Esophagus (tissue), 2 donors: Measurements from ENCODE around the gene GGPS1. TPM values are rescaled to one million over a fixed set of nuclear protein-coding genes. Genes with fewer than 3 reads are reported as not detected.

Source experiments
- H3K27ac ChIP-seq, 2 donors: one replicate each; pipeline ENCODE4 v1.5.1; 2013; ENCODE audit warnings: low read depth in 2 of 2, mild to moderate bottlenecking in 2 of 2, inconsistent platforms in 1 of 2, low read length in 1 of 2, moderate library complexity in 1 of 2
- H3K27me3 ChIP-seq, 2 donors: one replicate each; pipeline ENCODE4 v1.6.1; 2013; ENCODE audit warnings: low read length in 2 of 2, control low read depth in 1 of 2, mild to moderate bottlenecking in 1 of 2; ENCODE audit not compliant: insufficient read depth in 2 of 2, control insufficient read depth in 1 of 2
- H3K36me3 ChIP-seq, 2 donors: one replicate each; pipeline ENCODE4 v1.6.1; 2013; ENCODE audit warnings: low read length in 1 of 2; ENCODE audit not compliant: control insufficient read depth in 2 of 2, insufficient read depth in 2 of 2
- H3K4me1 ChIP-seq, 2 donors: one replicate each; pipeline ENCODE4 v1.6.1; 2013; ENCODE audit warnings: low read length in 1 of 2; ENCODE audit not compliant: control insufficient read depth in 2 of 2, insufficient read depth in 2 of 2
- H3K4me3 ChIP-seq, 2 donors: one replicate each; pipeline ENCODE4 v1.5.1; 2013; ENCODE audit warnings: low read length in 2 of 2, mild to moderate bottlenecking in 2 of 2, low read depth in 1 of 2, moderate library complexity in 1 of 2
- H3K9me3 ChIP-seq, 2 donors: one replicate each; pipeline ENCODE4 v1.6.1; 2013; ENCODE audit warnings: mild to moderate bottlenecking in 2 of 2, low read depth in 1 of 2, low read length in 1 of 2, moderate library complexity in 1 of 2; ENCODE audit not compliant: control insufficient read depth in 2 of 2, insufficient read depth in 1 of 2
- WGBS, 2 donors: extraction: QIAGEN DNeasy Blood & Tissue Kit; methylation state at CpG; one replicate each; pipeline ENCODE4 v1.1.7; 2013; 5-methylcytosine and 5-hydroxymethylcytosine counted together
- polyA plus RNA-seq, 2 donors: library from polyadenylated mRNA; stranded (reverse); fragments of 200-250 nt; gene quantifications; one replicate each; pipeline ENCODE4 v1.2.3, GENCODE V29; 2013
- donor health status: healthy with polysubstance abuse.
- donor health status: Bipolar disorder and iron deficiency.

The GGPS1 gene
- polyA plus RNA-seq, 2 donors = 14.8 to 19.6 TPM

- H3K4me3 ChIP-seq = no peak overlapping the region
- H3K36me3 ChIP-seq = no peaks in the 10 kb centered on the region
- no peak overlapping the region for H3K27ac ChIP-seq
- no peaks in the 10 kb centered on the region for H3K27me3 ChIP-seq
- no peaks in the 10 kb centered on the region for H3K4me1 ChIP-seq
- no peaks in the 10 kb centered on the region for H3K9me3 ChIP-seq
- 97 to 98% methylated on average over 2 of the region's 2 CpGs for WGBS, 2 donors
Measured at GRCh38 chr1:235319255-235319654, 9.1 kb upstream of the GGPS1 start.

- WGBS, 2 donors = 75 to 84% methylated on average over 6 of the region's 6 CpGs
Measured at GRCh38 chr1:235320521-235321179, 7.7 kb upstream of the GGPS1 start.

GRCh38 chr1:235324296-235324695, 4.1 kb upstream of the GGPS1 start:
- H3K4me1 ChIP-seq = no peaks in the 10 kb centered on the region
- WGBS, 2 donors = 89 to 91% methylated on average over 5 of the region's 5 CpGs

More at GRCh38 chr1:235320521-235321179, 7.7 kb upstream of the GGPS1 start:
- Histone ChIP-seq H3K27ac (no peak overlapping the region), H3K36me3 (no peaks in the 10 kb centered on the region), H3K27me3 (no peaks in the 10 kb centered on the region), H3K4me1 (no peaks in the 10 kb centered on the region), H3K9me3 (no peaks in the 10 kb centered on the region), H3K4me3 (no peak overlapping the region)

GRCh38 chr1:235325139-235325538, 3.2 kb upstream of the GGPS1 start:
- H3K27ac ChIP-seq = no peak overlapping the region
- H3K4me1 ChIP-seq = no peaks in the 10 kb centered on the region
- 12 to 16% methylated on average over 3 of the region's 3 CpGs for WGBS, 2 donors
- no peaks in the 10 kb centered on the region for H3K27me3 ChIP-seq
- H3K4me3 ChIP-seq = no peak overlapping the region
- H3K9me3 ChIP-seq = no peaks in the 10 kb centered on the region
- H3K36me3 ChIP-seq = no peaks in the 10 kb centered on the region

More at GRCh38 chr1:235324296-235324695, 4.1 kb upstream of the GGPS1 start:
- Histone ChIP-seq H3K27ac (no peak overlapping the region), H3K4me3 (no peak overlapping the region), H3K9me3 (no peaks in the 10 kb centered on the region), H3K36me3 (no peaks in the 10 kb centered on the region), H3K27me3 (no peaks in the 10 kb centered on the region)

- H3K4me1 ChIP-seq = no peaks in the 10 kb centered on the region
- H3K27ac ChIP-seq = no peak overlapping the region
- H3K4me3 ChIP-seq = peak overlapping the region in 1 of 2 donors; percentile 16
- 13 to 16% methylated on average over 2 of the region's 2 CpGs for WGBS, 2 donors
- H3K36me3 ChIP-seq = no peaks in the 10 kb centered on the region
- H3K27me3 ChIP-seq = no peaks in the 10 kb centered on the region
- H3K9me3 ChIP-seq = no peaks in the 10 kb centered on the region
Measured at GRCh38 chr1:235325854-235326253, 2.5 kb upstream of the GGPS1 start.

- peak overlapping the region; percentile 93 to 99 for H3K4me3 ChIP-seq
- H3K4me1 ChIP-seq = no peaks in the 10 kb centered on the region
- no peaks in the 10 kb centered on the region for H3K36me3 ChIP-seq
- 0 to 1% methylated on average over 69 to 78 of the region's 78 CpGs for WGBS, 2 donors
- H3K9me3 ChIP-seq = no peaks in the 10 kb centered on the region
- peak overlapping the region; percentile 96 to 97 for H3K27ac ChIP-seq
- no peaks in the 10 kb centered on the region for H3K27me3 ChIP-seq
Measured at GRCh38 chr1:235326719-235327558, 1.4 kb upstream of the GGPS1 start.

GRCh38 chr1:235327559-235328270, 655 bp upstream of the GGPS1 start, which contains the start of gene ARID4B:
Gene ARID4B, minus strand, starts transcription at chr1:235328179. Its CDS starts 1,260 bp downstream, at chr1:235326919.
- Histone ChIP-seq H3K9me3 (no peaks in the 10 kb centered on the region), H3K4me1 (no peaks in the 10 kb centered on the region), H3K4me3 (peak within 1 kb of the TSS; percentile 93 to 99), H3K36me3 (no peaks in the 10 kb centered on the region), H3K27ac (peak within 1 kb of the TSS; percentile 96 to 97), H3K27me3 (no peaks in the 10 kb centered on the region)
- 0 to 1% methylated on average over 45 to 58 of the region's 58 CpGs for whole genome bisulfite sequencing, 2 donors

- peak overlapping the region; percentile 93 to 94 for H3K27ac ChIP-seq
- H3K9me3 ChIP-seq = no peaks in the 10 kb centered on the region
- H3K4me3 ChIP-seq = peak overlapping the region; percentile 58 to 68
- no peaks in the 10 kb centered on the region for H3K36me3 ChIP-seq
- 1 to 2% methylated on average over 24 of the region's 24 CpGs for WGBS, 2 donors
- H3K27me3 ChIP-seq = no peaks in the 10 kb centered on the region
- H3K4me1 ChIP-seq = no peaks in the 10 kb centered on the region
Measured at GRCh38 chr1:235329139-235329902, 951 bp downstream of the GGPS1 start.

- H3K4me1 ChIP-seq = no peaks in the 10 kb centered on the region
Measured at GRCh38 chr1:235330918-235331285, 2.5 kb downstream of the GGPS1 start.

More at GRCh38 chr1:235330918-235331285, 2.5 kb downstream of the GGPS1 start:
- no peaks in the 10 kb centered on the region for H3K36me3 ChIP-seq
- 79 to 83% methylated on average over 5 of the region's 5 CpGs for WGBS, 2 donors
- H3K27ac ChIP-seq = no peak overlapping the region
- H3K27me3 ChIP-seq = no peaks in the 10 kb centered on the region
- H3K4me3 ChIP-seq = no peak overlapping the region
- no peaks in the 10 kb centered on the region for H3K9me3 ChIP-seq
